Activated CD4-positive, alpha-beta T cell treated with anti-CD3 and anti-CD28 coated beads, Interleukin-2, amount 10 ng/mL, durations not matched to agents 24 days and 14 days (primary cell): ENCODE measurements around the gene TNFRSF6B. TPM values are rescaled to one million over a fixed set of nuclear protein-coding genes. Genes with fewer than 3 reads are reported as not detected.
A peak's percentile ranks its signal among the peaks of the same experiment; 100 is the strongest.
"Not testable (repeated sequence)": the region's sequence is repeated elsewhere in the genome, so short reads cannot be mapped to it uniquely, and the experiment has no call there.

Experiments
- DNase-seq: peaks from one replicate; pipeline ENCODE4 v3.0.0; 2022
- H3K27ac Mint-ChIP-seq: one replicate; pipeline ENCODE4 v1.8.0; 2022; ENCODE audit warnings: mild to moderate bottlenecking, mixed read lengths
- H3K27me3 Mint-ChIP-seq: one replicate; pipeline ENCODE4 v1.8.0; 2022; ENCODE audit warnings: mixed read lengths
- H3K36me3 Mint-ChIP-seq: one replicate; pipeline ENCODE4 v1.8.0; 2022; ENCODE audit warnings: low read depth, mild to moderate bottlenecking, mixed read lengths
- H3K4me1 Mint-ChIP-seq: one replicate; pipeline ENCODE4 v1.8.0; 2021; ENCODE audit warnings: mixed read lengths
- H3K4me3 Mint-ChIP-seq: one replicate; pipeline ENCODE4 v1.8.0; 2022; ENCODE audit warnings: mild to moderate bottlenecking, moderate library complexity, mixed read lengths
- H3K9me3 Mint-ChIP-seq: one replicate; pipeline ENCODE4 v1.8.0; 2021; ENCODE audit warnings: mixed read lengths
- intact Hi-C: fragments of 100-400 bp; cut with micrococcal nuclease; formaldehyde crosslinking; loops from one replicate; pipeline ENCODE4 v1.15.1; 2023
- total RNA-seq: library from RNA; stranded (reverse); gene quantifications from 2 replicates; pipeline ENCODE4 v1.2.3, GENCODE V29; 2022

TNFRSF6B gene
- total RNA-seq, 1 donor from 2014 or later = not detected

DNA sequence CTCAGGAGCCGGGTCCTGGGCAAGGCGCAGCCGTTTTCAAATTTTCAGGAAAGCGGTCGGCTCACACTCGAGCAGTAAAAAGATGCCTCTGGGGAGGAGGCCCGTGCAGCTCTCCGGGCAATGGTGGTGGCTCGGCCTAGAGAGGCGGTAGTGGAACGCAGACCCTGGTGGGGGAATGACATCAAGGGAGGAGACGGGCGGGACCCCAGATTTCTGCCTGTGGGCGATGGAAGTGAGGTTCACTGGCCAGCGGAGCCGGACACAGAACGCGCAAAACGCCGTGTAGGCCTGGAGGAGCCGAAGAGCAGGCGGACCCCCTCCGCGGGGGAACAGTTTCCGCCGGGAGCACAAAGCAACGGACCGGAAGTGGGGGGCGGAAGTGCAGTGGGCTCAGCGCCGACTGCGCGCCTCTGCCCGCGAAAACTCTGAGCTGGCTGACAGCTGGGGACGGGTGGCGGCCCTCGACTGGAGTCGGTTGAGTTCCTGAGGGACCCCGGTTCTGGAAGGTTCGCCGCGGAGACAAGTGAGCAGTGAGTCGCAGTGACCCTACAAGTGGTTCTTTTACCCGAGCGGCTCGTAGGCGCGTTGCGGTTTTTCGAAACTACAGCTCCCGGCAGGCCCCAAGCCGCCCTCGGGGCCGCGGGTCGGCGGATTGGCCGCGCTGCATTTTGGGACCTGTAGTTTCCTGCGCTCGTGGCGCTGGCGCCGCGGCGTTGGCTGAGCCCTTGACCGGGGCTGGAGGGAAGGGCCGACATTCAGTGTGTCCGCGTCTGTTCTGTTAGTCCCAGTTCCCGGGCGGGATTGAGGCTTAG is 38.3 kb upstream of the TNFRSF6B start, which contains the start of gene RTEL1:
TSS of gene RTEL1 (plus strand) at position 376 of the 812 bp plus-strand sequence. CDS start 1,091 bp downstream, outside the sequence.
- H3K27ac Mint-ChIP-seq = peak within 1 kb of the TSS; percentile 89
- peaks cover 34% of the 10 kb centered on the region for H3K4me1 Mint-ChIP-seq
- peaks cover 7% of the 10 kb centered on the region for H3K36me3 Mint-ChIP-seq
- H3K9me3 Mint-ChIP-seq = no peaks in the 10 kb centered on the region
- intact Hi-C loops = loop anchor here (1.0 kb wide), 2 partner anchors 30 to 49 kb away; partner anchors contain the start of gene ARFRP1
- DNase-seq = peak; percentile 98
- peak within 1 kb of the TSS; percentile 93 for H3K4me3 Mint-ChIP-seq
- H3K27me3 Mint-ChIP-seq = peaks cover 2% of the 10 kb centered on the region

DNA sequence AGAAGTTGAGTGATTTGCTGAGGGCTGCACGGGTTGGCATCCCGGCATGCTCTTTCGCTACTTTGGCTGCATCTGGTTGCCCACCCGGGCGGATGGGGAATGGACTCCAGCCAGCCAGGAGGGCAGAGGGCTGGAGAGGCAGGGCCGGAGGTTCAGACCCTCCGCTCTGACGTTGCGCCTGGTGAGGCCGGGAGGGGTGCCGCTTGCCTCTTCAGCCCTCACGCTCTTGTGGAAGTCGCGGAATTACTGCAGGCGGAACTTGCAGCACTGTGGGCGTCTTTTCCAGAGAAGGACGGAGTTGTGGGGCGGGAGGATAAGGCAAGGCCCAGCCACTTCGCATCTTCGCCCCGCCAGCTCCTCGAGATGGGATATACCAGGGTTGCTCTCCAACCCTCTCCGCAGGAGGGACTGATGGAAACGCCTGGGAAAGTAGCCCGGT is 37.7 kb upstream of the TNFRSF6B start:
- H3K4me1 Mint-ChIP-seq = peaks cover 33% of the 10 kb centered on the region
- peak overlapping the region; percentile 89 for H3K27ac Mint-ChIP-seq
- peaks cover 7% of the 10 kb centered on the region for H3K36me3 Mint-ChIP-seq
- intact Hi-C loops = loop anchor here (1.0 kb wide), 2 partner anchors 30 to 49 kb away; partner anchors contain the start of gene ARFRP1
- peak overlapping the region; percentile 93 for H3K4me3 Mint-ChIP-seq
- no peaks in the 10 kb centered on the region for H3K9me3 Mint-ChIP-seq
- no peak for DNase-seq
- peaks cover 2% of the 10 kb centered on the region for H3K27me3 Mint-ChIP-seq

GRCh38 chr20:63659370-63659769 is 37.1 kb upstream of the TNFRSF6B start:
- Mint-ChIP-seq H3K4me3 (peak overlapping the region; percentile 93), H3K27ac (peak overlapping the region; percentile 89)
- intact Hi-C loops = no loop called here

GRCh38 chr20:63660174-63660573 is 36.3 kb upstream of the TNFRSF6B start:
- H3K9me3 Mint-ChIP-seq, DNase-seq, H3K36me3 Mint-ChIP-seq, H3K27me3 Mint-ChIP-seq, intact Hi-C loops, H3K27ac Mint-ChIP-seq: not testable (repeated sequence)
- peaks cover 22% of the 10 kb centered on the region for H3K4me1 Mint-ChIP-seq
- H3K4me3 Mint-ChIP-seq = peak overlapping the region; percentile 93

More at GRCh38 chr20:63659370-63659769, 37.1 kb upstream of the TNFRSF6B start:
- Mint-ChIP-seq H3K27me3 (peaks cover 2% of the 10 kb centered on the region), H3K36me3 (peaks cover 7% of the 10 kb centered on the region), H3K4me1 (peaks cover 27% of the 10 kb centered on the region), H3K9me3 (no peaks in the 10 kb centered on the region)
- DNase-seq = no peak

GRCh38 chr20:63660622-63661021 is 35.8 kb upstream of the TNFRSF6B start:
- Mint-ChIP-seq H3K27ac (no peak overlapping the region), H3K4me1 (peaks cover 22% of the 10 kb centered on the region), H3K9me3 (no peaks in the 10 kb centered on the region), H3K4me3 (peak overlapping the region; percentile 8), H3K27me3 (no peaks in the 10 kb centered on the region), H3K36me3 (peaks cover 9% of the 10 kb centered on the region)
- intact Hi-C loops = no loop called here
- DNase-seq = no peak

DNA sequence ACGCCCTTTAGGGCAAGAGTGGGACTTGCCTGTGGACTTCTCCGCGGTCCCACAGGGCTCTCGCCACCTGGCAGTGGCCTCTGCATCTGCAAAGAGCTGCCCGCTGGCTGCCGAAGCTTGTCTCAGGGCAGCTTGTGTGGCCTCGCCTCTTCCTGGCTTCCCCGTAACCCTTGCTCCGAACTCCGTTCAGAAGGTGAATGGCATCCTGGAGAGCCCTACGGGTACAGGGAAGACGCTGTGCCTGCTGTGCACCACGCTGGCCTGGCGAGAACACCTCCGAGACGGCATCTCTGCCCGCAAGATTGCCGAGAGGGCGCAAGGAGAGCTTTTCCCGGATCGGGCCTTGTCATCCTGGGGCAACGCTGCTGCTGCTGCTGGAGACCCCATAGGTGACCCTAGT is 35.3 kb upstream of the TNFRSF6B start:
- intact Hi-C loops = no loop called here
- no peak for DNase-seq
- Mint-ChIP-seq H3K36me3 (peaks cover 12% of the 10 kb centered on the region), H3K4me1 (peaks cover 22% of the 10 kb centered on the region), H3K27ac (no peak overlapping the region), H3K9me3 (no peaks in the 10 kb centered on the region), H3K4me3 (no peak overlapping the region), H3K27me3 (no peaks in the 10 kb centered on the region)

DNA sequence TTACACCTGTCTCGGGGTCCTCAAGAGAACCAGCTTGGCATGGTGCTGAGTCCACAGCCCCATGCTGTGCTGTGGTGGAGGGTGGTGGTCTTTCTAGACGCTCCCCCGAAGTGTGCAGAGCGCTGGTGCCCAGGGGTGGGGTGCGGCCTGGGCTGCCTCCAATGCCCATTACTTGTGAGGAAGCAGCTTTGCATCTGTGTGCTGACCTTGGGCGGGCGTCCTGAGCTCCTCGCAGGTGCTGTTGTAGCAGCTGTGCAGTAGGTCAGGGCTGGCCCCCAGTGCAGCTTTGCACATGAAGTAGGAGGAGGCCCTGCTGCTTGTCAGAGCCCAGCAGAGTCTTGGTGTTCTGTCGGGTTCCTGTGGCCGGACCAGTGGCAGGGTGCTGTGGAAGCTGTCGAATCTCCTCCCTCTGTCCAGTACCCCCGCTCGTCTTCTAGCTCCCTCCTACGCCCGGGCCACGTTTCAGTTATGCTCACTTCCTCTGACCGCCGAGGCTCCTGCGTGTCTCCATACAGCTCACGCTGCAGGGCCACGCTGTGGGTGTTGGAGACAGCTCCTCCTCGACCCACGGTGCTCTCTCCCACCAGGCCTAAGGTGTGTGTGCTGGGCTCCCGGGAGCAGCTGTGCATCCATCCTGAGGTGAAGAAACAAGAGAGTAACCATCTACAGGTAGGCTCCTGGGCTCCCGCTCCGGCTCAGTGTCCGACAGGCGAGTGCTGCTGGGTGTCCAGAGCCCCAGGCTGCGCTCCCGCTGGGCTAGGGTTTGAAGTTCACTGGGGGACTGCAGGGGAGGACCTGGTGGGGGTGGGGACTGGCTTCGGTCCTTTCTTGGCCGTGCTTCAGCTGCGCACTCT is 34.3 kb upstream of the TNFRSF6B start:
- no peak for DNase-seq
- H3K36me3 Mint-ChIP-seq = peaks cover 16% of the 10 kb centered on the region
- no peak overlapping the region for H3K4me3 Mint-ChIP-seq
- no peaks in the 10 kb centered on the region for H3K9me3 Mint-ChIP-seq
- H3K27ac Mint-ChIP-seq = no peak overlapping the region
- H3K4me1 Mint-ChIP-seq = peaks cover 22% of the 10 kb centered on the region
- H3K27me3 Mint-ChIP-seq = no peaks in the 10 kb centered on the region
- intact Hi-C loops = no loop called here

GRCh38 chr20:63662813-63663189 is 33.7 kb upstream of the TNFRSF6B start:
- DNase-seq = no peak
- Mint-ChIP-seq H3K36me3 (peaks cover 19% of the 10 kb centered on the region), H3K27me3 (no peaks in the 10 kb centered on the region), H3K4me3 (no peak overlapping the region), H3K27ac (no peak overlapping the region), H3K4me1 (peaks cover 20% of the 10 kb centered on the region), H3K9me3 (no peaks in the 10 kb centered on the region)
- intact Hi-C loops = no loop called here

GRCh38 chr20:63663332-63664066 is 33.0 kb upstream of the TNFRSF6B start:
- DNase-seq = no peak
- H3K27ac Mint-ChIP-seq = no peak overlapping the region

GRCh38 chr20:63664143-63664851 is 32.2 kb upstream of the TNFRSF6B start:
- no peaks in the 10 kb centered on the region for H3K27me3 Mint-ChIP-seq
- H3K27ac Mint-ChIP-seq = no peak overlapping the region
- peaks cover 22% of the 10 kb centered on the region for H3K36me3 Mint-ChIP-seq
- no peak overlapping the region for H3K4me3 Mint-ChIP-seq
- intact Hi-C loops = no loop called here
- peaks cover 12% of the 10 kb centered on the region for H3K4me1 Mint-ChIP-seq
- H3K9me3 Mint-ChIP-seq = no peaks in the 10 kb centered on the region
- DNase-seq = no peak

More at GRCh38 chr20:63663332-63664066, 33.0 kb upstream of the TNFRSF6B start:
- intact Hi-C loops = no loop called here
- no peaks in the 10 kb centered on the region for H3K9me3 Mint-ChIP-seq
- no peaks in the 10 kb centered on the region for H3K27me3 Mint-ChIP-seq
- H3K4me3 Mint-ChIP-seq = no peak overlapping the region
- H3K36me3 Mint-ChIP-seq = peaks cover 22% of the 10 kb centered on the region
- peaks cover 17% of the 10 kb centered on the region for H3K4me1 Mint-ChIP-seq

GRCh38 chr20:63664861-63665594 is 31.4 kb upstream of the TNFRSF6B start:
- peaks cover 5% of the 10 kb centered on the region for H3K4me1 Mint-ChIP-seq
- DNase-seq = no peak
- H3K9me3 Mint-ChIP-seq = no peaks in the 10 kb centered on the region
- intact Hi-C loops = no loop called here
- peaks cover 22% of the 10 kb centered on the region for H3K36me3 Mint-ChIP-seq
- H3K27ac Mint-ChIP-seq = no peak overlapping the region
- H3K4me3 Mint-ChIP-seq = no peak overlapping the region
- H3K27me3 Mint-ChIP-seq = no peaks in the 10 kb centered on the region

DNA sequence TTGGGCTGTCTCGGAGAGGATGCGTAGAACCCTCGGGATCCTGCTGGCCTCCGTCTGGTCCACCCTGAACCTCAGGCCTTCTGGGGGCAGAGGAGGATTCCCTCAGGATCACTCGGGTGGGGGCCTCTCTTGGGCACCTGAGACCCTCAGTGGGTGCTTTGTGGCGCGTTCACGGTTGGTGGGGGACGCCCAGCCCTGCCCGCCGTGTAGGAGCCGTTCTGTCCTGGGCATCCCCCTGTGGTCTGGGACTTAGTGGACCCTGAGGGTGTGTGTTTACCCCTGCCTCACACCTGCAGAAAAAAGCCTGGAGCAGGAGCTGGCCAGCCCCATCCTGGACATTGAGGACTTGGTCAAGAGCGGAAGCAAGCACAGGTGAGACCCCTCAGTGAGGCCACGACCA is 30.7 kb upstream of the TNFRSF6B start:
- no peak for DNase-seq
- Mint-ChIP-seq H3K4me3 (no peak overlapping the region), H3K27ac (no peak overlapping the region), H3K36me3 (peaks cover 23% of the 10 kb centered on the region), H3K9me3 (no peaks in the 10 kb centered on the region), H3K27me3 (no peaks in the 10 kb centered on the region), H3K4me1 (no peaks in the 10 kb centered on the region)
- intact Hi-C loops = no loop called here
